GM21360 (cell line): ENCODE measurements around the gene KRTAP5-11.
"Not testable (repeated sequence)": the region's sequence is repeated elsewhere in the genome, so short reads cannot be mapped to it uniquely, and the experiment has no call there.

Source experiments
- ATAC-seq: cut with Tn5 transposase; IDR thresholded peaks from one replicate; pipeline ENCODE4 v1.9.1; 2021; ENCODE audit warnings: mild to moderate bottlenecking, moderate library complexity; ENCODE audit not compliant: unreplicated experiment

KRTAP5-11 gene

DNA sequence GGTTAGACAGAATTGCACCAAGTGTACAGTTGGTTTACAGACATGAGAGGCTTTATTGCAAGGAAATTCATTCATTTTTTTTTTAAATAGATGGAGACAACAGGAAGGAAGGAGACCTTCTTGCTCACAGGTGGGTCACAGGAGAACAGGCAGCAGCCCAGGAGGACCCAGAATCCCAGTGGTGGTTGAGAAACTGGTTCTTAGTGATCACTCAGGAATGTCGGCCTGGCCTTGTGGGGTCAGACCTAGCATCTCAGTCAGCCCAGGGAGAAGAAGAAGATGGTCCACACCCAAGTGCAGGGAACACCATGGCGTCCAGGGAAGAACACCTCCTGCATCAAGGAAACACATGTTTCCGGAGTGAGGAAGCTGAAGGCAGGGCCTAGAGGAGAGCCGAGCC is 849 bp downstream of the KRTAP5-11 start:
- ATAC-seq: no peak

DNA sequence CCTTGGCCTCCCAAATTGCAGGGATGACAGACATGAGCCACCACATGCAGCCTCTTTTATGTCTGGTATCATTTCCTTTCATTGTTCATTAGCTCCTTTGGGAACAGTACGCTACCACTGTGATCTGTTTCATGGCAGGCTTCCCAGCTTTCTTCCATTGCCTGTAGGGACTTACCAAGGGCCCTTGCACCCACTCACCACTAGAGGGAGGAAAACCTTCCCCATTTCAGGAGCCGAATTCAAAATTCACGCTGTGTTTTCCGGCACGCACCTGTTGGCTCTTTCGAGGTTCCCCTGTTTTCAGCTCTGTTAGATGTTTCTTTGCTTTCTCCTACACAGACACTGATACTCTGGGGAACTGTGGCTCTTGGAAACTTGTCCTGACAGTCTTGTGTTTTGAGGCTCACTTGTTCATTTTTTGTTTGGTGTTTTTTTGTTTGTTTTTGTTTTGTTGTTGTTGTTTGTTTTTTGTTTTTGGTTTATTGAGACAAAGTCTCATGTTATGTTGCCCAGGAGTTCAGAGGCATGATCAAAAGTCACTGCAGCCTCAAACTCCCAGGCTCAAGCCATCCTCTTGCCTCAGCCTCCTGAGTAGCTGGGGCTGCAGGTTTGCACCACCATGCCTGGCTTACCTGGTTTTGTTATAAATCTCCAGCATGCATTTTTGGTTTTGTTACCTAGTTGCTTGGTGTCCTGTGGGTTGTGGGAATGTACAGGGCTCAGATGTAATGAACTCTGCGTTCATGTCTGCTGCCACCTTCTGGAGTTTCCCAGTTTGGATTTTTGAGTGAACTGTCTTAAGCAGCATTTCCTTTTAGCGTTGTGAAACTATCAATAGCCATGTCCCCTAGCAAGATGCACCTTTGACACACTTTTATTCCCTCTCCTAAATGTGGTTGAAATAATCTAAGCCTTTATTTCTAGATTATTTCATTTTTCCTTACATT is 2.3 kb downstream of the KRTAP5-11 start:
- ATAC-seq: no peak

DNA sequence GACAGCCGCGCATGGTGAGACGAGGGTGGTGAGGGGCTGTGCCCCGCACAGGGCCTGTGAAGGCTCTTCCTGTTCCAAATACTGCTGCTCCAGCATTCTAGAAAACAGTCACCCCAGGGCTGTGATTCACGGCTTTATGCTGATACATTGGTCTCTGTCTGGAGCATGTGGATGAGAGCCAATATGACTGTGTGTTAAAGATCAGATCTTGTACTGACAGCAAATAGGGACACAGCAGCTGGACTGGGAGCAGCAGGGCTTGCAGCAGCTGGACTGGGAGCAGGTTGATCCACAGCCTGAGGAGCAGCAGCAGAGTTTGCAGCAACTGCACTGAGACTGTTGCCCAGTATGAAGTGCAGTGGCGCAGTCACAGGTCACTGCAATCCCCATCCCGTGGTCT is 3.2 kb downstream of the KRTAP5-11 start:
- not testable (repeated sequence) for ATAC-seq

DNA sequence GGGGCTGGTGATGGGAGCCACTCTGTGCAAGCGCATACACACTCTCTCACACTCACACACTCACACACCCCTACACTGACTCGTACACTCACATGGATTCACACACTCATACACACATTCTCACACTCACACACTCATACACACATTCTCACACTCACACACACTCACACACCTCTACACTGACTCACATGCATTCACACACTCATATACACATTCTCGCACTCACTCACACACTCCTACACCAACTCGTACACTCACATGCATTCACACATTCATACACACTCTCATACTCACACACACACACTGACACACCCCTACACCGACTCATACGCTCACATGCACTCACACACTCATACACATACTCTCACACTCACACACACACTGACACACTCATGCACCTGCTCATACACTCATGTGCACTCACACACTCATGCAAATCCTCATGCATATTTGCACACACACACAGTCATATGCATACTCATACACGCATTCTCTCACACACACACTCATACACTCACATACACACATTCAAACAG is 5.1 kb downstream of the KRTAP5-11 start:
- ATAC-seq: no peak

DNA sequence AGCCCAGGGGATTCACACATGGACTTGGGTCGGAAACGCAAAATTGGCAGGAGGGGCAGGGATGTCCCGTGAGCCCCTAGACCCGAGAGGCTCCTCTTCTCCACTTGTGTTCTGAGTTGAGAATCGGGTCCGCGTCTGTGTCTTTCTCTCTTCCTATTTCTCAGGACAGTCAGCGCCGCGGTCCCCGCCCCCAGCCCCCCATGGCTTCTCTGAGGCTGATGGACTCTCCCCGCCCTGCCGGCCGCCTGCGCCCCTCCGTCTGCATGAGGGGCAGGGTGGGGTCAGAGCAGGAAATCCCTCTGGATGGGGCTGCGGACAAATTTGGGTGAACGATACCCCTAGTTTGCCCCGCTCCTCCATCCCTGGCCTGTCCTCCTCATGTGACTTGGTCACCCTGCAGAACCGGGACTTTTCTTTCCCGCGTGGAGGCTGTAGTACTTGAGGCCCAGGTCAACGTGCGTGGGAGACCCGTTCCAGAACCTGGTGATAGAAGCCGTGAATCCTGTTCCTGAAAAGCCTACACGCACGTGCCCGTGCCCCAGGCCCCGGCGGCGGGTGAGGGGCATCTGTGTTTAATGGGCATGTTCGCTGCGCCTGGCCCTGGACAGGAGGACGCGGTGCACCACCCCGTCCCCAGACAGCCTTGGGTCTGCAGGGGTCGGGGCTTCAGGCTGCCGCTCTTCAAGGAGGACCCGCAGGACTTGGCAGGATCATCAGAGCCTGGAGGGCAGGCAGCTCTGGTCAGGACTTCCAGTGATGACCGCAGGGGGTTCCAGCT is 5.8 kb downstream of the KRTAP5-11 start:
- not testable (repeated sequence) for ATAC-seq

DNA sequence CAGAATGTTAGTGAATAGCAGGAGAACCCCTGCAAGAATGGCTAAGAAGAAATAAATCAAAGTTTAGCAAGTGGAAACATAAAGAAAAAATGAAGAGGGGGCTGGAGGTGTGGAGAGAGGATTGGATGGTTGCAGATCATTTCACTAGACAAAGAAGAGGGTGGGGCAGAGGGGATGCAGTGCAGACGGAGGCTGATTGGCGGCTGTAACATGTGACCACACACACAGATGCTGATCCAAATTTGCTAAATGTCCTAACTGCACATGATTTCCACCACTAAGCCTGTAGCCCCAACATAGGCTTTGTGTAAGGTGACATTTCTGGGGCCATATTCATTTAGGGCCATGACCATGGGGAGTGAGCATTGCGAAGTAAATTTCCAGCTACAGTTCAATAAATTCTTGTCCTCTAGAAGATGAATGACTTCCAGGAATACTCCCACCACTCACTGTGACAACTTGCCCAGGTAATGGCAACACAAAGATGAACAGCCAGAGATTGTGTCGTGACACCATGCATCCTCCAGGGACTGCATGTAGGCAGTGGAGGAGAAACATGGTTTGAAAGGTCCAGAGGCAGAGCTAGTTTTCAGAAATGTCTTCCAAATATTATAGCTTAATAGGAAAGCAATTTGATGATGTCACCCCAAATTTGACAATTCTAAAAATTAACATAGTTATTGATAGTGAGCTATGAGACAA is 6.8 kb downstream of the KRTAP5-11 start:
- ATAC-seq: no peak

DNA sequence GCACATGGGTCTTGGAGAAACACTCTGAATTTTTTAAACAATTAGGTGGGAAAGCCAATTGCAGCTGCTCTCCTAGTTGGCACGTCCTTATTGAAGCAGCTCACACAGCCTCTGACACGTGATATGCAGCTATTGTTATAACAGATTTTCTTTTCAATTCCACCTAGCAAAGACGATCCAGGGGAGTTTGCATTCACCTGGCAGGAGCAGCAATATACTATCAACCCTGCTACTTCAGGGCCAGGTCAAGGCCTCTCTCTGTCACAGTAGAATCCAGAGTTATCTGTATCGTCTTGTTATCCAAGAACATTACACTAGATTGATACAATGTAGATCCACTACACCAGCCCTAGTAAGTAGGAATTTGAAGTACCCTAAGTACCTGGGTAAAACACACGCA is 8.3 kb downstream of the KRTAP5-11 start:
- ATAC-seq: no peak

DNA sequence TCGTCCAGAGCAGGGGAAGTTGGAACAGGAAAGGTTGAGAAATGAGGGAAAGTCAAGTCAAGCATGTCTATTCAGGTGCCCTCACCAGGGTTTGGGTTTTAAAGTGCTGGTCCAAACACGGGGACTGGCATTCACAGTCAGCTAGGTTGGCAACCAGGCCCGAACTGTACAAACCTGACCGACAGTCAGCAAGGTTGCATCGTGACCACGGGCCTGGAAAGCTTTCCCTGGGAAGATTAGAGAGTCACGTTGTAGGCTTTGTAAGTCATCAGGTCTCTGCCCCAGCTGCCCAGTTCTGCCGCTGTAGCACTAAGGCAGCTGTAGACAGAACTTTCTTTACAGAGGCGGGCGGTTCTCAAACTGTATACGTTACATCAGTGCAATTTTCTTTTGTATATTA is 9.9 kb downstream of the KRTAP5-11 start:
- ATAC-seq: no peak

DNA sequence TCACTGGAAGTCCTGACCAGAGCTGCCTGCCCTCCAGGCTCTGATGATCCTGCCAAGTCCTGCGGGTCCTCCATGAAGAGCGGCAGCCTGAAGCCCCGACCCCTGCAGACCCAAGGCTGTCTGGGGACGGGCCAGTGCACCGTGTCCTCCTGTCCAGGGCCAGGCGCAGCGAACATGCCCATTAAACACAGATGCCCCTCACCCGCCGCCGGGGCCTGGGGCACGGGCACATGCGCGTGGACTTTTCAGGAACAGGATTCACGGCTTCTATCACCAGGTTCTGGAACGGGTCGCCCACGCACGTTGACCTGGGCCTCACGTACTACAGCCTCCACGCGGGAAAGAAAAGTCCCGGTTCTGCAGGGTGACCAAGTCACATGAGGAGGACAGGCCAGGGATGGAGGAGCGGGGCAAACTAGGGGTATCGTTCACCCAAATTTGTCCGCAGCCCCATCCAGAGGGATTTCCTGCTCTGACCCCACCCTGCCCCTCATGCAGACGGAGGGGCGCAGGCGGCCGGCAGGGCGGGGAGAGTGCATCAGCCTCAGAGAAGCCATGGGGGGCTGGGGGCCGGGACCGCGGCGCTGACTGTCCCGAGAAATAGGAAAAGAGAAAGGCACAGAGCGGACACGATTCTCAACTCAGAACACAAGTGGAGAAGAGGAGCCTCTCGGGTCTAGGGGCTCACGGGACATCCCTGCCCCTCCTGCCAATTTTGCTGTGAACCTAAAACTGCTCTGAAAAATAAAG is 11.4 kb downstream of the KRTAP5-11 start:
- ATAC-seq: not testable (repeated sequence)

DNA sequence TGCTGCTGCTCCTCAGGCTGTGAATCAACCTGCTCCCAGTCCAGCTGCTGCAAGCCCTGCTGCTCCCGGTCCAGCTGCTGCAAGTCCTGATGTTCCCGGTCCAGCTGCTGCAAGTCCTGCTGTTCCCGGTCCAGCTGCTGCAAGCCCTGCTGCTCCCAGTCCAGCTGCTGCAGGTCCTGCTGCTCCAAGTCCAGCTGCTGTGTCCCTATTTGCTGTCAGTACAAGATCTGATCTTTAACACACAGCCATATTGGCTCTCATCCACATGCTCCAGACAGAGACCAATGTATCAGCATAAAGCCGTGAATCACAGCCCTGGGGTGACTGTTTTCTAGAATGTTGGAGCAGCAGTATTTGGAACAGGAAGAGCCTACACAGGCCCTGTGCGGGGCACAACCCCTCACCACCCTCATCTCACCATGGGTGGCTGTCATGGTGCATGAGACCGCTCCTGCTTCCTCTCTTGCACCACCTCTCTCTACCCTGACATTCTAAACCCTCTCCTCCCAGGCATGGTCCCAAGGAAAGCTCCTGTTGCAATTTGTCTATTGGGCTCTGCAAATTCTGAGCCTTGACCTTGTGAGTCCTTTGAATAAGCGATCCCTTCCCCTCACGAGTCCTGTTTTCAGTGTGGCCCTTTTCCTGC is 13.8 kb downstream of the KRTAP5-11 start:
- no peak for ATAC-seq

DNA sequence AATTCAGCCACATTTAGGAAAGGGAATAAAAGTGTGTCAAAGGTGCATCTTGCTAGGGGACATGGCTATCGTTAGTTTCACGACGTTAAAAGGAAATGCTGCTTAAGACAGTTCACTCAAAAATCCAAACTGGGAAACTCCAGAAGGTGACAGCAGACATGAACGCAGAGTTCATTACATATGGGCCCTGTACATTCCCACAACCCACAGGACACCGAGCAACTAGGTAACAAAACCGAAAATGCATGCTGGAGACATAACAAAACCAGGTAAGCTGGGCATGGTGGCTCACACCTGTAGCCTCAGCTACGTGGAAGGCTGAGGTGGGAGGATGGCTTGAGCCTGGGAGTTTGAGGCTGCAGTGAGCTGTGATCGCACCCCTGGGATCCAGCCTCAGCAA is 15.0 kb downstream of the KRTAP5-11 start:
- ATAC-seq: not testable (repeated sequence)

DNA sequence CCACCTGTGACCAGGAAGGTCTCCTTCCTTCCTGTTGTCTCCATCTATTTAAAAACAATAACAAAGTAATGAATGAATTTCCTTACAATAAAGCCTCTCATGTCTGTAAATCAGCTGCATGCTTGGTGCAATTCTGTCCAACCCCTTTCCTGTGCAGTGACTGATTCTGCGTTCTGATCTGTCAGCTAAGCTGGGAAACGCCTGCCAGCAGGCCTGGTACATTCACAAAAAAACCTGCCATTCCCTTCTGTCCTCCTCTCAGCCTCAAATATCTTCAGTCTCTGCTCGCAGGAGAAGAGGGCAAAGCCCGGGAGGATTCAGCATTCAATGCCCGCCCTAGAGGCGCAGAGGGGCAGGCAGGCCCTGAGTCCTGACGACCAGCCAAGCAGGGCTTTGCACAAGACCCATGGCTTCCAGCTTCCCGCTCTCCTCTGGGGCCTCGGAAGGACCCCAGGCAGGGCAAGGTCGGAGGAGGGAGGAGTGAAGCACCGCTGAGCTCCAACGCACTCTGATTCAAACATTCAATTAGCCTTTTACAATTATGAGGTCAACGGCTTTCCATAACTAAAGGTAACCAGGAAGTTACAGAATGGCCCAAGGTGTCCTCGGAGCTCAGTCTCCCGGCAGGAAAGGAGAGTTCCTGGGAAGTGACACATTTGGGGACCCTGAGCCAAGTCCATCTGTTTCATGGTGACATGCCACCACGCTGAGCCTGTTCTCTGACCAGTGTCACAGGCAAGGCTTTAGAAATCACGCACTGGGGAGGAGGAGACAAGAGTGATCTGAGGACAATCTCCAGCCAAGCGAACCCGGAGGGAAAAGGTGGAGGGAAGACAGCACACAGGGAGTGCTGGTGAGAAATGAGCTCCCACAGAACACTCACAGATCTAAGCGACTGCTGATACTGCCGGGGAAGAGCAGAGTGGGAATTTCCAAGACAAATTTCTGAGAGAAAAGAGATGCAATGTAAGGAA is 15.8 kb downstream of the KRTAP5-11 start:
- ATAC-seq: not testable (repeated sequence)

DNA sequence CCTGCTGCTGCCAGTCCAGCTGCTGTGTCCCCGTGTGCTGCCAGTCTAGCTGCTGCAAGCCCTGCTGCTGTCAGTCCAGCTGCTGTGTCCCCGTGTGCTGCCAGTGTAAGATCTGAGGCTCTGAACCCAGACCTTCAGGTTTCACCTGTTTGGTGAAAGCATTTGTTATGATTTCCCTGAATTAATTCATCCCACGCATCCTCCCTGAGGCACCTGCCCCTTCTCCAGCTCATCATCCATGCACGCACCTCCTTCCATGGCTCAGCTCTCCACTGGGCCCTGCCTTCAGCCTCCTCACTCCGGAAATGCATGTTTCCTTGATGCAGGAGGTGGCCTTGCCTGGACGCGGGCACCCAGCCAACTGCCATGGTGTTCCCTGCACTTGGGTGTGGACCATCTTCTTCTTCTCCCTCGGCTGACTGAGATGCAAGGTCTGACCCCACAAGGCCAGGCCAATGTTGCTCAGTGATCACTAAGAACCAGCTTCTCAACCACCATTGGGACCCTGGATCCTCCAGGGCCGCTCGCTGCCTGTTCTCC is 16.5 kb downstream of the KRTAP5-11 start:
- ATAC-seq: no peak

DNA sequence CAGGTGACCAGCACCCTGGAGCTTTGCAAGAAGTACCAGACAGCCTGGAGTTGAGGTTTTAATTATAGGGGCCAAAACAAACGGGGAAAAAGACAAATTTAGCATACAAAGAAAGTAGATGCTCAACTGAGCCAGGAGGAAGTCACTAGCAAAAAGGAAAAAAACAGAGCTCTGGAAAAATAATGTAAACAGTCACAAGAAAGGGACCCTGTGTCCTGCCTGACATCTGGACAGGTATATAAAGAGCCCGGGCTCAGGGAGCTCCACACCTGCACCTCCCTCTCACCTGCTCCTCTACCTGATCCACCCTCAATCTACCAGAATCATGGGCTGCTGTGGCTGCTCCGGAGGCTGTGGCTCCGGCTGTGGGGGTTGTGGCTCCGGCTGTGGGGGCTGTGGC is 17.4 kb downstream of the KRTAP5-11 start, which contains the start of gene KRTAP5-10:
KRTAP5-10 (plus strand) TSS at position 301 of the 400 bp plus-strand sequence; CDS start at position 326, 25 bp downstream.
- ATAC-seq: no peak

DNA sequence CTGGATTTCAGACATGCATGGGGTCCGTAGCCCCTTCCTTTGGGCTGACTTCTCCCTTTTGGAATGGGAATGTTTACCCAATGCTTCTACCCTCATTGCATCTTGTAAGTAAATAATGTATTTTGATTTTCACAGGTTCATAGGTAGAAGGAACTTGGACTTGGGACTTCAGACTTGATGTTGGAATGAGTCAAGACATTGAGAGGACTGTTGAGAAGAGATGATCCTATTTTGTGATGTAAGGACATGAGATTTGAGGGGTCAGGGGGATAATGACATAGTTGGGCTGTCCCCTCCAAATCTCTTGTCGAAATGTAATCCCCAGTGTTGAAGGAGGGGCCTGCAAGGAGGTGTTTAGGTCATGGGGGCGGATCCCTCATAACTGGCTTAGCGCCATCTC is 18.2 kb downstream of the KRTAP5-11 start:
- ATAC-seq: no peak

DNA sequence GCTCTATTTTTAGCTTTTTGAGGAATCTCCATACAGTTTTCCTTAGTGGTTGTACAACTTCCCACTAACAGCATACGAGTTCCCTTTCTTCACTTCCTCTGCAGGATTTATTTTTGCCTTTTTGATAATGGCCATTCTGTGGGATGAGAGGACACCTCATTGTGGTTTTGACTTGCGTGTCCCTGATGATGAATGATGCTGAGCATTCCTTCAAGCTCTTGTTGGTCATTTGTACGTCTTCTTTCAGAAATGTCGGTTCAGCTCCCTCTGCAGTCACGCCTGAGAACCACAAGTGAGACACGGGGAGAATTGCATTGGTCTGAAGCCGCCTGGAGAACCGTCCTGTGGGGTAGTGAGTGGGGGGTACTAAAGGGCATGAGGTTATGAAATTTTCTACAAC is 19.3 kb downstream of the KRTAP5-11 start:
- no peak for ATAC-seq

DNA sequence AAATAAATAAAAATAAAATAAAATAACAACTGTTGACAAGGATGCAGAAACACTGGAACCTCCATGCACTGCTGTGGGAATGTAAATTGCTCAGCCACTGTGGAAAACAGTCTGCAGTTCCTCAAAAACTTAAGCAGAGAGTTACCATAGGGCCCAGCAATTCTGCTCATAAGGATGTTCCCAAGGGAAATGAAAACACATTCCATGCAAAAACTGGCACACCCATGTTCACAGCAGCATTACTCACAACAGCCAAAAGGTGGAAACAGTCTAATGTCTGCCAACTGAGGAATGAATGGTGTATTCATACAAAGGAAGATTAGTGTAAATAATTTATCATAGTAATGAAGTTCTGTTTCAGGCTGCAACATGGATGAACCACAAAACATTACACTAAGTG is 20.6 kb downstream of the KRTAP5-11 start:
- ATAC-seq: no peak

DNA sequence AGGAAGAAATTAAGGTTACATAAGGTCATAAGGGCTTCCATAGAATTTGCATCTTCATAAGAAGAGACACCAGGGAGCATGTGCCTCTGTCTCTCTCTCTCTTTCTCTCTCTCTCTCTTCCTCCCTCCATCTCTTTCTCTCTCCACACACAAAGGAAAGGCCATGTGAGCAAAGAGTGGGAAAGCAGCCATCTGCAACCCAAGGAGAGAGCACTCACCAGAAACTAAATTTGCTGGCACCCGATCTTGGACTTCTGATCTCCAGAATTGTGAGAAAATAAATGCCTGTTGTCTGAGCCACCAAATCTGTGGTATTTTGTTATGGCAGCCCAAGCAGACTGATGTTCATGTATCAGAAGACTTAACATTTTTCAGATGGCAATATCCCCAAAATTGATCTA is 23.7 kb downstream of the KRTAP5-11 start:
- no peak for ATAC-seq
